A673 (cell line): ENCODE data around the gene FNBP1.

Experiments
- EZH2 ChIP-seq: fragments of 200-600 bp; sonication (generic); IDR thresholded peaks from 2 replicates; pipeline ENCODE4 v1.6.1; 2017; ENCODE audit warnings: borderline replicate concordance, low read depth, mild to moderate bottlenecking, mixed read lengths, antibody characterized with exemption, low read length; ENCODE audit not compliant: poor library complexity, severe bottlenecking
- TF ChIP-seq, protein P1 (sequence below): fragments of 300-800, 200-600 bp; sonication (generic); conservative IDR thresholded peaks from 2 replicates; pipeline ENCODE4 v1.5.1; 2017; ENCODE audit warnings: low read depth, mild to moderate bottlenecking, antibody characterized with exemption, low read length, moderate library complexity, mixed read lengths

DNA sequence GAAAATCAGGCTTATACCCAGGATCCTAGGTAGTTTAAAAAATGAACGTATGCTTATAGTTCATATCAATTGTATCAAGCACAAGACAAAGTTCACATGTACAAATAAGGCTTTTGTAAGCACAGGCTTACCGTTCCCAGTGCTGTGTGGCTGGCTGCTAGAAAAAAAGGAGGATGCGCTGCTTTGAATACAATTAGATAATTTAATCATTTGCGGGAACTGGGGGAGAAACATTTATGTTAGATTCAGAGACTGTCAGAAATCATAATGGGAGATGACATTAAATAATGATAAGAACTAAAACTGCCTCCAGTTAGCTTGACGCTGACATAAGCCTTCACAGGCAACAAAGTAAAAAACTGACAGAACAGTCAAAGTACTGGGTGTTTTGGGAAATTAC is 93.2 kb downstream of the FNBP1 start:
- TF ChIP-seq, protein P1, sequence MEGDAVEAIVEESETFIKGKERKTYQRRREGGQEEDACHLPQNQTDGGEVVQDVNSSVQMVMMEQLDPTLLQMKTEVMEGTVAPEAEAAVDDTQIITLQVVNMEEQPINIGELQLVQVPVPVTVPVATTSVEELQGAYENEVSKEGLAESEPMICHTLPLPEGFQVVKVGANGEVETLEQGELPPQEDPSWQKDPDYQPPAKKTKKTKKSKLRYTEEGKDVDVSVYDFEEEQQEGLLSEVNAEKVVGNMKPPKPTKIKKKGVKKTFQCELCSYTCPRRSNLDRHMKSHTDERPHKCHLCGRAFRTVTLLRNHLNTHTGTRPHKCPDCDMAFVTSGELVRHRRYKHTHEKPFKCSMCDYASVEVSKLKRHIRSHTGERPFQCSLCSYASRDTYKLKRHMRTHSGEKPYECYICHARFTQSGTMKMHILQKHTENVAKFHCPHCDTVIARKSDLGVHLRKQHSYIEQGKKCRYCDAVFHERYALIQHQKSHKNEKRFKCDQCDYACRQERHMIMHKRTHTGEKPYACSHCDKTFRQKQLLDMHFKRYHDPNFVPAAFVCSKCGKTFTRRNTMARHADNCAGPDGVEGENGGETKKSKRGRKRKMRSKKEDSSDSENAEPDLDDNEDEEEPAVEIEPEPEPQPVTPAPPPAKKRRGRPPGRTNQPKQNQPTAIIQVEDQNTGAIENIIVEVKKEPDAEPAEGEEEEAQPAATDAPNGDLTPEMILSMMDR: no peak
- no peak for TF ChIP-seq EZH2
